ENCODE data around the gene ARMH3. TPM values are rescaled to one million over a fixed set of nuclear protein-coding genes. Genes with fewer than 3 reads are reported as not detected.

ARMH3 gene
- total RNA-seq, 1 experiment from 2014 or later, result 30.6 TPM

DNA sequence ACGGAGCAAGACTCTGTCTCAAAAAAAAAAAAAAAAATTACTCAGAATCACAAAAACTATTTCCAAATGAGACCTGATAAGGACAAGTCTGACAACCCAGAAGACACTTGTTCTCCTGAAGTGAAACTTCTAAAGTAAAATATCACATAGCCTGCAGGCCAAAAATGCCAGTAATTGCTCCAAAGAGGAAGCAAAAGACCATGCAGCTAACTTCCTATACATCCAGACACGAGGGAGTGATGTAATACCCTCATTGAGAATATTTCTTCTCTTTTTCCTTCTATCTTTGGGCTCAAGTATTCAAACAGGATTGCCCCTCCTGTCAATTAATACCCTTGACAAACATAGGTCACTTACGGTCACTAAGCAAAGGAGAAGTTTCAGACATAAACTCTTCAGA is 31.2 kb downstream of the ARMH3 start:
- no TSS peak for BruUV-seq (replicated peaks)
- intact Hi-C loops (cut with micrococcal nuclease; ENCODE audit: unreplicated experiment), result no loop called here

DNA sequence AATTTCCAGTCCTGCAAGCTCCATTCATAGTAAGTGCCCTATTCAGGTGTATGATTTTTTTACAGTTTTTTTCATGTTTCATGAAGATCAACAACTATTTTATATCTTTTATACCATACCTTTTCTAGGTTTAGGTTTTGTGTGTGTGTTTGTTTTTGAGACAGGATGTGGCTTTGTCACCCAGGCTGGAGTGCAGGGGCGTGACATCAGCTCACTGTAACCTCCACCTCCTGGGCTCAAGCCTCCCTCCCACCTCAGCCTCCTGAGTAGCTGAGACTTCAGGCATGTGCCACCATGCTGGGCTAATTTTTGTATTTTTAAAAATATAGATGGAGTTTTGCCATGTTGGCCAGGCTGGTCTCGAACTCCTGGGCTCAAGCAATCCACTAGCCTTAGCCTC is 35.0 kb downstream of the ARMH3 start:
- Histone ChIP-seq H3K27ac (ENCODE audit: low read length) (no peak overlapping the region), H3K36me3 (ENCODE audit: control insufficient read depth, insufficient read depth, low read length) (no peaks in the 10 kb centered on the region; the same call in 1 of the 2 replicates), H3K4me3 (ENCODE audit: low read depth in 2 of 2, low read length in 2 of 2) (no peak overlapping the region), H3K9me3 (ENCODE audit: control insufficient read depth, insufficient read depth, low read depth, low read length) (no peaks in the 10 kb centered on the region), H3K27me3 (ENCODE audit: control insufficient read depth, insufficient read depth, low read length) (no peaks in the 10 kb centered on the region), H3K4me1 (ENCODE audit: control insufficient read depth, insufficient read depth, low read length) (no peaks in the 10 kb centered on the region)
- DNase-seq (ENCODE audit: low read depth, low spot score) (no peak), ATAC-seq (peak; percentile 48; the same call in 1 of the 2 replicates)
- intact Hi-C loops (cut with micrococcal nuclease; ENCODE audit: unreplicated experiment) (no loop called here), in situ Hi-C loops (cut with HindIII; ENCODE audit: low pct_unique_long_range_greater_than_20kb, low sequenced_read_pairs) (no loop called here)
- TF ChIP-seq, protein P1, sequence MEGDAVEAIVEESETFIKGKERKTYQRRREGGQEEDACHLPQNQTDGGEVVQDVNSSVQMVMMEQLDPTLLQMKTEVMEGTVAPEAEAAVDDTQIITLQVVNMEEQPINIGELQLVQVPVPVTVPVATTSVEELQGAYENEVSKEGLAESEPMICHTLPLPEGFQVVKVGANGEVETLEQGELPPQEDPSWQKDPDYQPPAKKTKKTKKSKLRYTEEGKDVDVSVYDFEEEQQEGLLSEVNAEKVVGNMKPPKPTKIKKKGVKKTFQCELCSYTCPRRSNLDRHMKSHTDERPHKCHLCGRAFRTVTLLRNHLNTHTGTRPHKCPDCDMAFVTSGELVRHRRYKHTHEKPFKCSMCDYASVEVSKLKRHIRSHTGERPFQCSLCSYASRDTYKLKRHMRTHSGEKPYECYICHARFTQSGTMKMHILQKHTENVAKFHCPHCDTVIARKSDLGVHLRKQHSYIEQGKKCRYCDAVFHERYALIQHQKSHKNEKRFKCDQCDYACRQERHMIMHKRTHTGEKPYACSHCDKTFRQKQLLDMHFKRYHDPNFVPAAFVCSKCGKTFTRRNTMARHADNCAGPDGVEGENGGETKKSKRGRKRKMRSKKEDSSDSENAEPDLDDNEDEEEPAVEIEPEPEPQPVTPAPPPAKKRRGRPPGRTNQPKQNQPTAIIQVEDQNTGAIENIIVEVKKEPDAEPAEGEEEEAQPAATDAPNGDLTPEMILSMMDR (IDR thresholded peaks at IDR 0.05), result no peak
- TF ChIP-seq, protein P2, sequence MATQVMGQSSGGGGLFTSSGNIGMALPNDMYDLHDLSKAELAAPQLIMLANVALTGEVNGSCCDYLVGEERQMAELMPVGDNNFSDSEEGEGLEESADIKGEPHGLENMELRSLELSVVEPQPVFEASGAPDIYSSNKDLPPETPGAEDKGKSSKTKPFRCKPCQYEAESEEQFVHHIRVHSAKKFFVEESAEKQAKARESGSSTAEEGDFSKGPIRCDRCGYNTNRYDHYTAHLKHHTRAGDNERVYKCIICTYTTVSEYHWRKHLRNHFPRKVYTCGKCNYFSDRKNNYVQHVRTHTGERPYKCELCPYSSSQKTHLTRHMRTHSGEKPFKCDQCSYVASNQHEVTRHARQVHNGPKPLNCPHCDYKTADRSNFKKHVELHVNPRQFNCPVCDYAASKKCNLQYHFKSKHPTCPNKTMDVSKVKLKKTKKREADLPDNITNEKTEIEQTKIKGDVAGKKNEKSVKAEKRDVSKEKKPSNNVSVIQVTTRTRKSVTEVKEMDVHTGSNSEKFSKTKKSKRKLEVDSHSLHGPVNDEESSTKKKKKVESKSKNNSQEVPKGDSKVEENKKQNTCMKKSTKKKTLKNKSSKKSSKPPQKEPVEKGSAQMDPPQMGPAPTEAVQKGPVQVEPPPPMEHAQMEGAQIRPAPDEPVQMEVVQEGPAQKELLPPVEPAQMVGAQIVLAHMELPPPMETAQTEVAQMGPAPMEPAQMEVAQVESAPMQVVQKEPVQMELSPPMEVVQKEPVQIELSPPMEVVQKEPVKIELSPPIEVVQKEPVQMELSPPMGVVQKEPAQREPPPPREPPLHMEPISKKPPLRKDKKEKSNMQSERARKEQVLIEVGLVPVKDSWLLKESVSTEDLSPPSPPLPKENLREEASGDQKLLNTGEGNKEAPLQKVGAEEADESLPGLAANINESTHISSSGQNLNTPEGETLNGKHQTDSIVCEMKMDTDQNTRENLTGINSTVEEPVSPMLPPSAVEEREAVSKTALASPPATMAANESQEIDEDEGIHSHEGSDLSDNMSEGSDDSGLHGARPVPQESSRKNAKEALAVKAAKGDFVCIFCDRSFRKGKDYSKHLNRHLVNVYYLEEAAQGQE (IDR thresholded peaks at IDR 0.05; ENCODE audit: insufficient read depth in 1 of 2, low read depth in 2 of 2, low read length in 1 of 2), result no peak
- TF ChIP-seq SIN3A (IDR thresholded peaks at IDR 0.05; ENCODE audit: borderline replicate concordance, insufficient read depth, low read depth, low read length) (no peak), POLR2AphosphoS5 (IDR thresholded peaks at IDR 0.05; ENCODE audit: low read depth, low read length) (no peak), TCF7L2 (IDR thresholded peaks at IDR 0.05; ENCODE audit: low read depth, low read length) (no peak)
- BruUV-seq (replicated peaks), result no TSS peak
- POLR2A ChIA-PET, result interaction anchor here (0.6 kb wide), 1 partner anchor 62 kb away, joined by 3 read pairs; no protein-coding TSS in a partner anchor
- CTCF ChIA-PET, result interaction anchor here (0.7 kb wide), 1 partner anchor 128 kb away, joined by 5 read pairs; no protein-coding TSS in a partner anchor

More for the DNA sequence above, 31.2 kb downstream of the ARMH3 start:
- Histone ChIP-seq H3K36me3 (ENCODE audit: control insufficient read depth, insufficient read depth, low read length) (peaks cover 10% of the 10 kb centered on the region; the same call in 1 of the 2 replicates), H3K4me3 (ENCODE audit: low read depth in 2 of 2, low read length in 2 of 2) (no peak overlapping the region), H3K4me1 (ENCODE audit: control insufficient read depth, insufficient read depth, low read length) (no peaks in the 10 kb centered on the region), H3K27ac (ENCODE audit: low read length) (no peak overlapping the region), H3K27me3 (ENCODE audit: control insufficient read depth, insufficient read depth, low read length) (no peaks in the 10 kb centered on the region), H3K9me3 (ENCODE audit: control insufficient read depth, insufficient read depth, low read depth, low read length) (no peaks in the 10 kb centered on the region)
- TF ChIP-seq SIN3A (IDR thresholded peaks at IDR 0.05; ENCODE audit: borderline replicate concordance, insufficient read depth, low read depth, low read length), result no peak
- TF ChIP-seq, protein P2 (IDR thresholded peaks at IDR 0.05; ENCODE audit: insufficient read depth in 1 of 2, low read depth in 2 of 2, low read length in 1 of 2), result no peak
- no peak for TF ChIP-seq TCF7L2 (IDR thresholded peaks at IDR 0.05; ENCODE audit: low read depth, low read length)
- TF ChIP-seq, protein P1 (IDR thresholded peaks at IDR 0.05), result no peak
- TF ChIP-seq POLR2AphosphoS5 (IDR thresholded peaks at IDR 0.05; ENCODE audit: low read depth, low read length), result no peak
- ChIA-PET CTCF (no interaction called here), POLR2A (no interaction called here)
- in situ Hi-C loops (cut with HindIII; ENCODE audit: low pct_unique_long_range_greater_than_20kb, low sequenced_read_pairs), result no loop called here
- ATAC-seq (no peak), DNase-seq (ENCODE audit: low read depth, low spot score) (no peak)

Data from Panc1 (cell line).